Measurements from ENCODE around the gene LRRFIP1. TPM values are rescaled to one million over a fixed set of nuclear protein-coding genes. Genes with fewer than 3 reads are reported as not detected.
"Not testable (repeated sequence)": the region's sequence is repeated elsewhere in the genome, so short reads cannot be mapped to it uniquely, and the experiment has no call there.

The LRRFIP1 gene
- total and polyA plus RNA-seq, 9 donors = 27.4 to 71.1 (median 56.1) TPM

DNA sequence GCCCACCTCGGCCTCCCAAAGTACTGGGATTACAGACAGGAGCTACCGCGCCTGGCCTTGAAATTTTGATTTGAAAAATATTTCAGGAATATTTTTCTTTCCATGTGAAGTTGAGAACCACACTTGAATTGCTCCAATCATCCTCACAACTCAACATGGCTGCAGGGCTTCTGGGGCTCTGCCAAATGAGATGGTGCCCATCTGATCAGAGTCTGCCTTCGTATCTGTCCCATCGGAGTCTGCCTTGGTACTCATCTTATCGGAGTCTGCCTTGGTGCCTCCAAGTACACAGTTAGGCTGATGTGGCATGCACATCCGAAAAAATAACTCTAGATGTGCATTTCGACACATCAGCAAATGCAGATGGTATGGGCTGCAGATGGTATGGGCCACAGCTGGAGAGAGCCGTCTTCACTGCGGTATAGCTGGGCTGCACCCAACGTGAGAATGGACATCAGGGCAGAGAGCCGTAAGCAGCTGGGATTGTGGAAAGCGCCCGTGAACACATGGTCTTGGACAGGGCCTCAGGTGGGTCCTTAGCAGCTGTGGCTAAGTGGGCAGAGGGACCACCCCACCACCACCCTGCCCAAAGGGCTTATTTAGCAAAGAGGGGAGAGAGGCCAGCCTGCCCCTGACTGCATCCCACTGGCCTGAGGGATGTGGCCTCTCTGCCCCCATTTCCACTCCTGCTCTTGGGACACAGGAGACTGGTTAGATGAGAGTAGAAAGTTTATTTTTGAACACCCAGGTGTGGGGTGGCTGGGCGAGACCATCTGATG is 119.1 kb downstream of the LRRFIP1 start:
- Histone ChIP-seq H3K9me3 (no peaks in the 10 kb centered on the region), H3K36me3 (no peaks in the 10 kb centered on the region), H3K27ac (no peak overlapping the region), H3K4me3 (no peak overlapping the region), H3K27me3 (no peaks in the 10 kb centered on the region), H3K4me1 (ENCODE audit: insufficient read depth) (peaks cover 5% of the 10 kb centered on the region)
- TF ChIP-seq, protein P1, sequence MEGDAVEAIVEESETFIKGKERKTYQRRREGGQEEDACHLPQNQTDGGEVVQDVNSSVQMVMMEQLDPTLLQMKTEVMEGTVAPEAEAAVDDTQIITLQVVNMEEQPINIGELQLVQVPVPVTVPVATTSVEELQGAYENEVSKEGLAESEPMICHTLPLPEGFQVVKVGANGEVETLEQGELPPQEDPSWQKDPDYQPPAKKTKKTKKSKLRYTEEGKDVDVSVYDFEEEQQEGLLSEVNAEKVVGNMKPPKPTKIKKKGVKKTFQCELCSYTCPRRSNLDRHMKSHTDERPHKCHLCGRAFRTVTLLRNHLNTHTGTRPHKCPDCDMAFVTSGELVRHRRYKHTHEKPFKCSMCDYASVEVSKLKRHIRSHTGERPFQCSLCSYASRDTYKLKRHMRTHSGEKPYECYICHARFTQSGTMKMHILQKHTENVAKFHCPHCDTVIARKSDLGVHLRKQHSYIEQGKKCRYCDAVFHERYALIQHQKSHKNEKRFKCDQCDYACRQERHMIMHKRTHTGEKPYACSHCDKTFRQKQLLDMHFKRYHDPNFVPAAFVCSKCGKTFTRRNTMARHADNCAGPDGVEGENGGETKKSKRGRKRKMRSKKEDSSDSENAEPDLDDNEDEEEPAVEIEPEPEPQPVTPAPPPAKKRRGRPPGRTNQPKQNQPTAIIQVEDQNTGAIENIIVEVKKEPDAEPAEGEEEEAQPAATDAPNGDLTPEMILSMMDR (IDR thresholded peaks at IDR 0.05) = no peak
- no peak for TF ChIP-seq POLR2A (IDR thresholded peaks at IDR 0.05)
- TF ChIP-seq EP300 (IDR thresholded peaks at IDR 0.05) = no peak
- no peak for DNase-seq
- 86 to 92% (median 88%) methylated on average over 15 of the region's 15 CpGs for WGBS, 3 donors
- intact Hi-C loops (cut with DNase I) = loop anchor here (5.0 to 10.0 kb wide), 6 partner anchors 72 to 592 kb away; partner anchors contain the start of gene RAB17 (in 1 of the 4)

DNA sequence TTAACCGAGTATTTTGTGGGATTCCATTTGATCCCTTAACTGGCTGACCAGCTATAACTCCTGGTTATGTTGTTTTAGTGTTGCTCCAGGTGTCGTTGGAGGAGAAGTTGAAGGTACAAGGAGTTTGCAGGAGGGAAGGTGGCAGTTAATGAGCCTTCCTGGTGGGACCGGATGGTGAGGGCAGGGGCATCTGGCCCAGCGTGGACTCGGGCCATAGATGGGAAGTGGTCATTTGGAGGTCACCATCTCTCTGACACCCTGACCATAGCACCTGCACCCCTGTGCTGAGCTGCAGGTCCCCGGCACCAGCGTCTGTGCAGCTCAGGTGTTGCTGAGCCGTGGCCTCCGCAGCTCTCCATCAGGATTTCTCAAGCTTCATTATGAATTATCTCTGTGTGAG is 119.8 kb downstream of the LRRFIP1 start:
- intact Hi-C loops (cut with DNase I) = loop anchor here (5.0 to 10.0 kb wide), 6 partner anchors 72 to 592 kb away; partner anchors contain the start of gene RAB17 (in 1 of the 4)

DNA sequence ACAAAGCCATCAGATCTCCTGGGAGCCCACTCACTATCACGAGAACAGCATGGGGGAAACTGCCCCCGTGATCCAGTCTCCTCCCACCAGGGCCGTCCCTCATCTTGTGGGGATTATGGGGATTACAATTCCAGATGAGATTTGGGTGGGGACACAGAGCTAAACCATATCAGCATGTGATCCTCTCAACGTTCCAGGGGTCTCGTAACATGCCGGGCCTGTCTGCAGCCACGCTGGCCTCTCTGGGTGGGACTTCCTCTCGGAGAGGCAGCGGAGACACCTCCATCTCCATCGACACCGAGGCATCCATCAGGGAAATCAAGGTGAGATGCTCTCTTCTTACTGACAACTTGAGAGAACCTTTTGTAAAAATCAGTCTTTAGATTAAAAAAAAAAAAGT is 121.6 kb downstream of the LRRFIP1 start:
- Histone ChIP-seq H3K36me3 (no peaks in the 10 kb centered on the region), H3K27ac (no peak overlapping the region), H3K27me3 (no peaks in the 10 kb centered on the region), H3K4me3 (no peak overlapping the region), H3K9me3 (no peaks in the 10 kb centered on the region), H3K4me1 (ENCODE audit: insufficient read depth) (peaks cover 3% of the 10 kb centered on the region)
- intact Hi-C loops (cut with DNase I) = loop anchor here (5.0 to 10.0 kb wide), 6 partner anchors 74 to 594 kb away; partner anchors contain the start of gene RAB17 (in 1 of the 4)
- no peak for DNase-seq
- WGBS, 3 donors = 93% methylated on average over 11 of the region's 11 CpGs
- TF ChIP-seq POLR2A (IDR thresholded peaks at IDR 0.05) (no peak), EP300 (IDR thresholded peaks at IDR 0.05) (no peak)
- TF ChIP-seq, protein P1 (IDR thresholded peaks at IDR 0.05) = no peak

More for the DNA sequence above, 119.8 kb downstream of the LRRFIP1 start:
- DNase-seq = no peak
- TF ChIP-seq, protein P1 (IDR thresholded peaks at IDR 0.05) = no peak
- no peak for TF ChIP-seq EP300 (IDR thresholded peaks at IDR 0.05)
- TF ChIP-seq POLR2A (IDR thresholded peaks at IDR 0.05) = no peak
- no peaks in the 10 kb centered on the region for H3K27me3 ChIP-seq
- no peaks in the 10 kb centered on the region for H3K9me3 ChIP-seq
- no peak overlapping the region for H3K4me3 ChIP-seq
- no peaks in the 10 kb centered on the region for H3K36me3 ChIP-seq
- peaks cover 5% of the 10 kb centered on the region for H3K4me1 ChIP-seq (ENCODE audit: insufficient read depth)
- no peak overlapping the region for H3K27ac ChIP-seq
- WGBS, 3 donors = 90 to 91% (median 91%) methylated on average over 9 of the region's 9 CpGs

DNA sequence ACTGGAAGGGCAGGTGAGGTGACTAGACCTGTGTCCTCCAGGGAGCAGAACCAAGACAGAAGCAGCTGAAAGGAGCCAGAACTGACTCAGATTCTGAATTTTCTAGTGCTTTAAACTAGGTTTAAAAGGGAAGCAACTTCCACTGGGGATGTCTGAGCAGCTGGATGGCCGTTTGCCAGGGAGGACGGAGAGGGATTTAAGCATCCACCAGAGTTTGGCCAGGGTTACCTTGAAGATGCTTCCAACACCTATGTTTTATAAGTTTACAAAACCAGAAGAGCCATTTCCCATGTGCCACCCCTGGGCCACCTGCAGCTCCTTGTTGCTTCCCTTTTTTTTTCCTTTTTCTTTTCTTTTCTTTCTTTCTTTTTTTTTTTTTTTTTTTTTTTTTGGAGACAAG is 122.6 kb downstream of the LRRFIP1 start:
- no peak overlapping the region for H3K4me3 ChIP-seq
- intact Hi-C loops (cut with DNase I) = loop anchor here (5.0 to 10.0 kb wide), 6 partner anchors 75 to 595 kb away; partner anchors contain the start of gene RAB17 (in 1 of the 4)
- H3K4me1 ChIP-seq (ENCODE audit: insufficient read depth) = no peaks in the 10 kb centered on the region
- no peak for TF ChIP-seq POLR2A (IDR thresholded peaks at IDR 0.05)
- TF ChIP-seq, protein P1 (IDR thresholded peaks at IDR 0.05) = no peak
- TF ChIP-seq EP300 (IDR thresholded peaks at IDR 0.05) = no peak
- no peaks in the 10 kb centered on the region for H3K9me3 ChIP-seq
- H3K27me3 ChIP-seq = no peaks in the 10 kb centered on the region
- no peaks in the 10 kb centered on the region for H3K36me3 ChIP-seq
- DNase-seq = no peak
- H3K27ac ChIP-seq = no peak overlapping the region
- WGBS, 3 donors = 75 to 87% (median 81%) methylated on average over 2 of the region's 2 CpGs

DNA sequence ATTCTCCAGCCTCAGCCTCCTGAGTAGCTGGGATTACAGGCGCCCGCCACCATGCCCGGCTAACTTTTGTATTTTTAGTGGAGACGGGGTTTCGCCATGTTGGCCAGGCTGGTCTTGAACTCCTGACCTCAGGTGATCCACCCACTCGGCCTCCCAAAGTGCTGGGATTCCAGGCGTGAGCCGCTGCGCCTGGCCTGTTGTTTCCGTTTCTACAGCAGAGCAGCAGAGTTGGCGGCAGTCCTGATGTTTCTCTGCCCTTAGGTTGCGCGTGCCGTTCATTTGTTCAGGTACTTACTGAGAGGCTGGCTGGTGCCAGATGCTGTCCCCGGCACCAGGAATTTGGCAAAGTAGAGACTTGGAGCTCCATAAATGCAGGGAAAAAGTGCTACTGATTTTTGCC is 123.1 kb downstream of the LRRFIP1 start:
- H3K27ac ChIP-seq; DNase-seq; intact Hi-C loops (cut with DNase I); H3K9me3 ChIP-seq; H3K36me3 ChIP-seq; H3K4me1 ChIP-seq (ENCODE audit: insufficient read depth); H3K4me3 ChIP-seq; H3K27me3 ChIP-seq: not testable (repeated sequence)
- WGBS, 3 donors = 94 to 95% (median 94%) methylated on average over 15 of the region's 15 CpGs

All from ovary (tissue), 9 donors.